Measurements from ENCODE around the gene C6orf52.
"Not testable (repeated sequence)": the region's sequence is repeated elsewhere in the genome, so short reads cannot be mapped to it uniquely, and the experiment has no call there.

- TF ChIP-seq EZH2 (IDR thresholded peaks at IDR 0.05; ENCODE audit: borderline replicate concordance, insufficient read depth, low read length, poor library complexity, severe bottlenecking); CTCF (IDR thresholded peaks at IDR 0.05; ENCODE audit: poor library complexity, severe bottlenecking); MXI1 (conservative IDR thresholded peaks at IDR 0.05; ENCODE audit: poor library complexity, severe bottlenecking); EP300 (conservative IDR thresholded peaks at IDR 0.05; ENCODE audit: poor library complexity, severe bottlenecking); TAF1 (IDR thresholded peaks at IDR 0.05; ENCODE audit: low read depth); POLR2AphosphoS5 (IDR thresholded peaks at IDR 0.05); REST (IDR thresholded peaks at IDR 0.05; ENCODE audit: borderline replicate concordance): not testable (repeated sequence)
Observed at GRCh38 chr6:10720960-10721849, 26.8 kb upstream of the C6orf52 start.
